Stimulated activated CD4-positive, alpha-beta T cell treated with anti-CD3 and anti-CD28 coated beads, Interleukin-1b, Interleukin-23, amount 100 ng/mL, for 1 hour (primary cell): ENCODE measurements around the gene FBXO44.

Experiments used
- DNase-seq, 2 donors: peaks; one replicate each; pipeline ENCODE4 v3.0.0-alpha.2; 2020; ENCODE audit warnings: low read depth in 2 of 2

FBXO44 gene

GRCh38 chr1:11708554-11709350 is 54.1 kb downstream of the FBXO44 start:
- DNase-seq = no peak

GRCh38 chr1:11711490-11711889 is 56.8 kb downstream of the FBXO44 start:
- no peak for DNase-seq

- DNase-seq = no peak
Observed at GRCh38 chr1:11712285-11712684, 57.6 kb downstream of the FBXO44 start.
